SK-N-SH treated with all-trans-retinoic acid at 6 μM for 48 hours (cell line): ENCODE measurements around the gene PARD3B.

Experiments used
- ATAC-seq: fragments of 200-7000 bp; cut with Tn5 transposase; 3 replicates; pipeline ENCODE4 v1.9.1; 2020; ENCODE audit warnings: mild to moderate bottlenecking, moderate library complexity
- ARNTL ChIP-seq: fragments of 450-650 bp; formaldehyde crosslinking; IDR thresholded peaks from 2 replicates; pipeline ENCODE4 v1.5.0; 2020; ENCODE audit warnings: low read depth, mild to moderate bottlenecking, moderate library complexity, borderline replicate concordance
- BACH2 ChIP-seq: fragments of 250-450 bp; sonication (Bioruptor Pico); IDR thresholded peaks from 2 replicates; pipeline ENCODE4 v1.9.0; 2021; ENCODE audit warnings: mild to moderate bottlenecking, borderline replicate concordance
- CSDC2 ChIP-seq: fragments of 250-450 bp; sonication (Bioruptor Pico); IDR thresholded peaks from 2 replicates; pipeline ENCODE4 v1.5.0; 2020; ENCODE audit warnings: mild to moderate bottlenecking, moderate library complexity
- ESRRG ChIP-seq: fragments of 250-450 bp; sonication (Bioruptor Pico); IDR thresholded peaks from 2 replicates; pipeline ENCODE4 v1.6.1; 2021; ENCODE audit warnings: mild to moderate bottlenecking
- OSR1 ChIP-seq: fragments of 250-450 bp; sonication (Bioruptor Pico); IDR thresholded peaks from 2 replicates; pipeline ENCODE4 v1.8.0; 2022; ENCODE audit warnings: moderate library complexity, mild to moderate bottlenecking, inconsistent platforms
- PPARA ChIP-seq: fragments of 250-450 bp; sonication (Bioruptor Pico); IDR thresholded peaks from 2 replicates; pipeline ENCODE4 v1.5.0; 2020; ENCODE audit warnings: mild to moderate bottlenecking, borderline replicate concordance
- RARB ChIP-seq: fragments of 250-450 bp; sonication (Bioruptor Pico); IDR thresholded peaks from 2 replicates; pipeline ENCODE4 v1.8.0; 2021; ENCODE audit warnings: mild to moderate bottlenecking, moderate library complexity
- SNAI2 ChIP-seq: fragments of 250-450 bp; sonication (Bioruptor Pico); IDR thresholded peaks from 2 replicates; pipeline ENCODE4 v1.5.0; 2020; ENCODE audit warnings: mild to moderate bottlenecking, moderate library complexity
- TCF4 ChIP-seq: fragments of 250-450 bp; sonication (Bioruptor Pico); IDR thresholded peaks from 2 replicates; pipeline ENCODE4 v1.8.0; 2021; ENCODE audit warnings: mild to moderate bottlenecking, moderate library complexity, borderline replicate concordance
- ZC3H10 ChIP-seq: fragments of 250-450 bp; sonication (Bioruptor Pico); IDR thresholded peaks from 2 replicates; pipeline ENCODE4 v1.5.1; 2021; ENCODE audit warnings: mild to moderate bottlenecking, moderate library complexity
- ZFP3 ChIP-seq: fragments of 250-450 bp; sonication (Bioruptor Pico); IDR thresholded peaks from 2 replicates; pipeline ENCODE4 v1.5.0; 2020; ENCODE audit warnings: mild to moderate bottlenecking, moderate library complexity
- ZFP30 ChIP-seq: fragments of 450-650 bp; formaldehyde crosslinking; IDR thresholded peaks from 2 replicates; pipeline ENCODE4 v1.5.0; 2022; ENCODE audit warnings: mild to moderate bottlenecking, moderate library complexity
- ZNF565 ChIP-seq: fragments of 450-650 bp; formaldehyde crosslinking; conservative IDR thresholded peaks from 2 replicates; pipeline ENCODE4 v1.5.0; 2020; ENCODE audit warnings: low read depth, mild to moderate bottlenecking, moderate library complexity
- ZNF8 ChIP-seq: fragments of 450-650 bp; formaldehyde crosslinking; IDR thresholded peaks from 2 replicates; pipeline ENCODE4 v1.5.0; 2020; ENCODE audit warnings: mild to moderate bottlenecking, moderate library complexity
- TF ChIP-seq, protein P1 (sequence below): fragments of 250-450 bp; sonication (Bioruptor Pico); IDR thresholded peaks from 2 replicates; pipeline ENCODE4 v1.8.0; 2021; ENCODE audit warnings: low read depth, mild to moderate bottlenecking, moderate library complexity, borderline replicate concordance
- TF ChIP-seq, protein P2 (sequence below): fragments of 250-450 bp; sonication (Bioruptor Pico); IDR thresholded peaks from 2 replicates; pipeline ENCODE4 v1.5.1; 2021; ENCODE audit warnings: mild to moderate bottlenecking, moderate library complexity
- TF ChIP-seq, protein P3 (sequence below): fragments of 250-450 bp; sonication (Bioruptor Pico); IDR thresholded peaks from 2 replicates; pipeline ENCODE4 v1.5.0; 2020; ENCODE audit warnings: mild to moderate bottlenecking, moderate library complexity
- TF ChIP-seq, protein P4 (sequence below): fragments of 250-450 bp; sonication (Bioruptor Pico); IDR thresholded peaks from 2 replicates; pipeline ENCODE4 v1.8.0; 2020; ENCODE audit warnings: mild to moderate bottlenecking, moderate library complexity, borderline replicate concordance
- TF ChIP-seq, protein P5 (sequence below): fragments of 250-450 bp; sonication (Bioruptor Pico); IDR thresholded peaks from 2 replicates; pipeline ENCODE4 v1.5.1; 2020; ENCODE audit warnings: low read depth, mild to moderate bottlenecking, moderate library complexity

Gene PARD3B

DNA sequence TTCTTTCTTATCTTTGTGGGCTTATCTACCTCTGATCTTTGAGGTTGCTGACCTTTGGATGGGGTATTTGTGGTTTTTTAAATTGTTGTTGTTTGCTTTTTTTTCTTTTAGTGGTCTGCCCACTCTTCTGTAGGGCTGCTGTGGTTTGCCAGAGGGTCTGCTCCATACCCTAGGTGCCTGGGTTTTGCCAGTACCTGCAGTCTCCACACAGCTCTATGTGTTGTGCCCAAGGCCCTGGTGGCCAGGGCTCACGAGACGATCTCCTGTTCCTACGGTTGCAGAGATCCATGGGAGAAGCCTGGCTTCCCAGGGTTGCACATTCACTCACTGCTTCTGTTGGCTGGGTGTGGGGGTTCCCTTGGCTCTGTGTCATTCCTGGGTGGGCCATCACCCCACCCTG, 87.1 kb downstream of the PARD3B start:
- TF ChIP-seq OSR1 (CRISPR knock-in tag): no peak
- no peak for ATAC-seq

DNA sequence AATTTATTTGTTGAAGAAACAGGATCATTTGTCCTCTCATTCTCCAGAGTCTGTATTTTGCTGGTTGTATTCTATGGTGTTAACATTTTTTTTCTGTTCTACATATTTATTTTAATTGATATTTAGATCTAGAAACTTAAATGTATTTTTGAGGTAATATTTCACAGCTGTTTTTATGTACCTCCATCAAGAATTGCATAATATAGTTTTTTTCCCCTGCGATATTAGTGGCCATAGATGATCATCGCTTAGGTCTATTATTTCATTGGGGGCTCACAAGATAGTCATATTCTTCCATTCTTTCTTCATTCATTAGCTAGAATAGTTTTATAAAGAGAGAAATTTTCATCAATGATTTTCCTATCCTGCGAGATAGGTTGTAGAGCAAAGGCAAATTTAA, 89.3 kb downstream of the PARD3B start:
- TF ChIP-seq ZNF8 (CRISPR knock-in tag): no peak
- TF ChIP-seq, protein P1, sequence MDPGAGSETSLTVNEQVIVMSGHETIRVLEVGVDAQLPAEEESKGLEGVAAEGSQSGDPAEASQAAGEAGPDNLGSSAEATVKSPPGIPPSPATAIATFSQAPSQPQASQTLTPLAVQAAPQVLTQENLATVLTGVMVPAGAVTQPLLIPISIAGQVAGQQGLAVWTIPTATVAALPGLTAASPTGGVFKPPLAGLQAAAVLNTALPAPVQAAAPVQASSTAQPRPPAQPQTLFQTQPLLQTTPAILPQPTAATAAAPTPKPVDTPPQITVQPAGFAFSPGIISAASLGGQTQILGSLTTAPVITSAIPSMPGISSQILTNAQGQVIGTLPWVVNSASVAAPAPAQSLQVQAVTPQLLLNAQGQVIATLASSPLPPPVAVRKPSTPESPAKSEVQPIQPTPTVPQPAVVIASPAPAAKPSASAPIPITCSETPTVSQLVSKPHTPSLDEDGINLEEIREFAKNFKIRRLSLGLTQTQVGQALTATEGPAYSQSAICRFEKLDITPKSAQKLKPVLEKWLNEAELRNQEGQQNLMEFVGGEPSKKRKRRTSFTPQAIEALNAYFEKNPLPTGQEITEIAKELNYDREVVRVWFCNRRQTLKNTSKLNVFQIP: no peak
- TF ChIP-seq ZFP30 (CRISPR knock-in tag): no peak
- TF ChIP-seq, protein P2, sequence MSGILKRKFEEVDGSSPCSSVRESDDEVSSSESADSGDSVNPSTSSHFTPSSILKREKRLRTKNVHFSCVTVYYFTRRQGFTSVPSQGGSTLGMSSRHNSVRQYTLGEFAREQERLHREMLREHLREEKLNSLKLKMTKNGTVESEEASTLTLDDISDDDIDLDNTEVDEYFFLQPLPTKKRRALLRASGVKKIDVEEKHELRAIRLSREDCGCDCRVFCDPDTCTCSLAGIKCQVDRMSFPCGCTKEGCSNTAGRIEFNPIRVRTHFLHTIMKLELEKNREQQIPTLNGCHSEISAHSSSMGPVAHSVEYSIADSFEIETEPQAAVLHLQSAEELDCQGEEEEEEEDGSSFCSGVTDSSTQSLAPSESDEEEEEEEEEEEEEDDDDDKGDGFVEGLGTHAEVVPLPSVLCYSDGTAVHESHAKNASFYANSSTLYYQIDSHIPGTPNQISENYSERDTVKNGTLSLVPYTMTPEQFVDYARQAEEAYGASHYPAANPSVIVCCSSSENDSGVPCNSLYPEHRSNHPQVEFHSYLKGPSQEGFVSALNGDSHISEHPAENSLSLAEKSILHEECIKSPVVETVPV (CRISPR knock-in tag): no peak
- no peak for ATAC-seq

DNA sequence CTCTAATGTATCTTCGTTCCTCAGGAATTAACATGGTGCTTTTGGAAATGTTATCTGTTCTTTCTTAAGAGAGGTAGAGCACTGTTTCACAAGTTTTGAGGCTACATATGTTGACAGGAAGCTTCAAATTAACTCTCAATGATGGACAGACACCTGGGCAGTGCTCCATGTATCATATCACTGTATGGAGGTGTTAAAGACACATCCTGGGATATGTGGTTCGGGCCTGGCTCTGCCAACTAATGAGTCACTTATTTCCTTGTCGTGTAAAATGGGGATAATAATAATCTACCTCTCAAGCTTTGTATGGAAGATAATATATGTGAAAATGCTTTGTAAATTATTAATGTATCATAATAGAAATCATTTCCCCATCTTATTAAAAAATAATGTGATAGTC, 90.2 kb downstream of the PARD3B start:
- ATAC-seq: no peak
- TF ChIP-seq, protein P1: no peak
- no peak for TF ChIP-seq CSDC2 (CRISPR knock-in tag)
- no peak for TF ChIP-seq SNAI2
- TF ChIP-seq, protein P3, sequence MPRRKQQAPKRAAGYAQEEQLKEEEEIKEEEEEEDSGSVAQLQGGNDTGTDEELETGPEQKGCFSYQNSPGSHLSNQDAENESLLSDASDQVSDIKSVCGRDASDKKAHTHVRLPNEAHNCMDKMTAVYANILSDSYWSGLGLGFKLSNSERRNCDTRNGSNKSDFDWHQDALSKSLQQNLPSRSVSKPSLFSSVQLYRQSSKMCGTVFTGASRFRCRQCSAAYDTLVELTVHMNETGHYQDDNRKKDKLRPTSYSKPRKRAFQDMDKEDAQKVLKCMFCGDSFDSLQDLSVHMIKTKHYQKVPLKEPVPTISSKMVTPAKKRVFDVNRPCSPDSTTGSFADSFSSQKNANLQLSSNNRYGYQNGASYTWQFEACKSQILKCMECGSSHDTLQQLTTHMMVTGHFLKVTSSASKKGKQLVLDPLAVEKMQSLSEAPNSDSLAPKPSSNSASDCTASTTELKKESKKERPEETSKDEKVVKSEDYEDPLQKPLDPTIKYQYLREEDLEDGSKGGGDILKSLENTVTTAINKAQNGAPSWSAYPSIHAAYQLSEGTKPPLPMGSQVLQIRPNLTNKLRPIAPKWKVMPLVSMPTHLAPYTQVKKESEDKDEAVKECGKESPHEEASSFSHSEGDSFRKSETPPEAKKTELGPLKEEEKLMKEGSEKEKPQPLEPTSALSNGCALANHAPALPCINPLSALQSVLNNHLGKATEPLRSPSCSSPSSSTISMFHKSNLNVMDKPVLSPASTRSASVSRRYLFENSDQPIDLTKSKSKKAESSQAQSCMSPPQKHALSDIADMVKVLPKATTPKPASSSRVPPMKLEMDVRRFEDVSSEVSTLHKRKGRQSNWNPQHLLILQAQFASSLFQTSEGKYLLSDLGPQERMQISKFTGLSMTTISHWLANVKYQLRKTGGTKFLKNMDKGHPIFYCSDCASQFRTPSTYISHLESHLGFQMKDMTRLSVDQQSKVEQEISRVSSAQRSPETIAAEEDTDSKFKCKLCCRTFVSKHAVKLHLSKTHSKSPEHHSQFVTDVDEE (CRISPR knock-in tag): no peak
- TF ChIP-seq BACH2 (CRISPR knock-in tag): no peak
- no peak for TF ChIP-seq ARNTL (CRISPR knock-in tag)
- TF ChIP-seq ZC3H10: no peak
- TF ChIP-seq RARB (CRISPR knock-in tag): no peak
- TF ChIP-seq, all 23 proteins: peak for 0

DNA sequence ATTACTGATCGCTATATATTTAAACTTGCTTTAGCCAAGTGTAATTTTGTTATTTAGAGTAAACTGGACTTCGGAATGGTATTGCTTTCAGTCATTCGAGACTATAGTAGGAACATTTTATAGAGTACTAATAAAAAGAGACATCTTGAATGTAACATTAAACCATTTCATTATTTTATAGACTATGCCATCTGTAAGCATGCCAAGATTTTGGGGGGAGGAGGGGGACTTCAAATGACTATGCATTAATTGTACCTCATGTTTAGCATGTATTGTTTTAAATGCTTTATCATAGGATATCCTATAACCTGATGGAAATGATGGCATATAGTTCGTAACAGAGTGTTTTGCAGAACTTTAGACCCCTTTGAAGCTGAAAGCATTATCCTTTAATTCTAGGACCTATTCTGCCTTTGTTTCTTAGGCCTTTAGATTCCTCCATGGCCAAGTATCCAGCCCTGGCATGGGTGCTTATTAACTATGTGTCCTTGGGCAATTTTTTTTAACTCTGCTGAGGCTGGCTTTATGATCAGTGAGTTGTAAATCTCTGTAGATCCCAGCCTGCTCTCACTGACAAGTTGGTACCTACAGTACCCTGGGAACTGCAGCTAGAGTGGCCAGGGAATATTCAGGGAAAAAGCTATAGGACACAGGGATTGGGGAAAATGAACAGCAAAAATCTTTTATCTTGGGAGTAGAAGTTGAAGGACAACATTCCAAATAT, 93.4 kb downstream of the PARD3B start:
- TF ChIP-seq ZFP30 (CRISPR knock-in tag) (no peak), ESRRG (CRISPR knock-in tag) (no peak), ARNTL (CRISPR knock-in tag) (no peak), PPARA (CRISPR knock-in tag) (no peak), CSDC2 (CRISPR knock-in tag) (no peak), BACH2 (CRISPR knock-in tag) (no peak), ZFP3 (CRISPR knock-in tag) (no peak), TCF4 (no peak), ZC3H10 (no peak), ZNF565 (CRISPR knock-in tag) (no peak), SNAI2 (no peak)
- TF ChIP-seq, protein P4, sequence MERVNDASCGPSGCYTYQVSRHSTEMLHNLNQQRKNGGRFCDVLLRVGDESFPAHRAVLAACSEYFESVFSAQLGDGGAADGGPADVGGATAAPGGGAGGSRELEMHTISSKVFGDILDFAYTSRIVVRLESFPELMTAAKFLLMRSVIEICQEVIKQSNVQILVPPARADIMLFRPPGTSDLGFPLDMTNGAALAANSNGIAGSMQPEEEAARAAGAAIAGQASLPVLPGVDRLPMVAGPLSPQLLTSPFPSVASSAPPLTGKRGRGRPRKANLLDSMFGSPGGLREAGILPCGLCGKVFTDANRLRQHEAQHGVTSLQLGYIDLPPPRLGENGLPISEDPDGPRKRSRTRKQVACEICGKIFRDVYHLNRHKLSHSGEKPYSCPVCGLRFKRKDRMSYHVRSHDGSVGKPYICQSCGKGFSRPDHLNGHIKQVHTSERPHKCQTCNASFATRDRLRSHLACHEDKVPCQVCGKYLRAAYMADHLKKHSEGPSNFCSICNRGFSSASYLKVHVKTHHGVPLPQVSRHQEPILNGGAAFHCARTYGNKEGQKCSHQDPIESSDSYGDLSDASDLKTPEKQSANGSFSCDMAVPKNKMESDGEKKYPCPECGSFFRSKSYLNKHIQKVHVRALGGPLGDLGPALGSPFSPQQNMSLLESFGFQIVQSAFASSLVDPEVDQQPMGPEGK (CRISPR knock-in tag): no peak
- TF ChIP-seq, protein P2 (CRISPR knock-in tag): no peak
- TF ChIP-seq, protein P5, sequence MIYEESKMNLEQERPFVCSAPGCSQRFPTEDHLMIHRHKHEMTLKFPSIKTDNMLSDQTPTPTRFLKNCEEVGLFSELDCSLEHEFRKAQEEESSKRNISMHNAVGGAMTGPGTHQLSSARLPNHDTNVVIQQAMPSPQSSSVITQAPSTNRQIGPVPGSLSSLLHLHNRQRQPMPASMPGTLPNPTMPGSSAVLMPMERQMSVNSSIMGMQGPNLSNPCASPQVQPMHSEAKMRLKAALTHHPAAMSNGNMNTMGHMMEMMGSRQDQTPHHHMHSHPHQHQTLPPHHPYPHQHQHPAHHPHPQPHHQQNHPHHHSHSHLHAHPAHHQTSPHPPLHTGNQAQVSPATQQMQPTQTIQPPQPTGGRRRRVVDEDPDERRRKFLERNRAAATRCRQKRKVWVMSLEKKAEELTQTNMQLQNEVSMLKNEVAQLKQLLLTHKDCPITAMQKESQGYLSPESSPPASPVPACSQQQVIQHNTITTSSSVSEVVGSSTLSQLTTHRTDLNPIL: no peak
- ATAC-seq: no peak
